HEK293 (cell line): ENCODE measurements around the gene ARHGAP32.

Experiments used
- SETDB1 ChIP-seq: IDR thresholded peaks from one replicate; pipeline ENCODE4 v1.6.1; 2017; ENCODE audit warnings: mild to moderate bottlenecking, low read length, moderate library complexity, mixed read lengths; ENCODE audit not compliant: insufficient read length
- ZNF121 ChIP-seq: fragments of 450-650 bp; formaldehyde crosslinking; IDR thresholded peaks from 2 replicates; pipeline ENCODE4 v1.5.1; 2016; ENCODE audit warnings: missing biosample characterization, missing genetic modification characterization
- ZNF221 ChIP-seq: fragments of 450-650 bp; formaldehyde crosslinking; IDR thresholded peaks from 2 replicates; pipeline ENCODE4 v1.5.1; 2017; ENCODE audit warnings: missing biosample characterization, missing genetic modification characterization, borderline replicate concordance
- ZSCAN30 ChIP-seq: fragments of 450-650 bp; IDR thresholded peaks from 2 replicates; pipeline ENCODE4 v1.5.1; 2018; ENCODE audit warnings: missing biosample characterization, mild to moderate bottlenecking, missing genetic modification characterization, moderate library complexity
- TF ChIP-seq, protein P1 (sequence below): fragments of 450-650 bp; formaldehyde crosslinking; IDR thresholded peaks from 2 replicates; pipeline ENCODE4 v1.5.1; 2016; ENCODE audit warnings: missing biosample characterization, missing genetic modification characterization
- TF ChIP-seq, protein P2 (sequence below): fragments of 450-650 bp; formaldehyde crosslinking; conservative IDR thresholded peaks from 2 replicates; pipeline ENCODE4 v1.5.1; 2016; ENCODE audit warnings: low read depth, missing biosample characterization, missing genetic modification characterization

DNA sequence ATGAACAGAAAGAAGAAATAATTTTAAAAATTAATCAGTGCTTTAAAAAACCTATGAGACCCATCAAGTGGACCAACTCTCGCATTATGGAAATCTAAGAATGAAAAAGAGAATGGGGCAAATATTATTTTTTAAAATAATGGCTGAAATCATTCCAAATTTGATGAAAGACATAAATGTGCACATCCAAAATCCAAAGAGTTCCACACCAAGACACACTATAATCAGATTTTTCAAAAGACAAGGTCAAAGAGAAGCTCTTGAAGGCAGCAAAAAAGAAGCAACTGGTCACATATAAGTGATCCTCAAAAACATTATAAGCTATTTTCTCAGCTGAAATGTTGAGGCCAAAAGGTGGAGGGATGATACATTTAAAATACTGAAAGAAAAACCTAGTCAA is 85.3 kb downstream of the ARHGAP32 start:
- TF ChIP-seq ZNF221 = no peak
- TF ChIP-seq, protein P1, sequence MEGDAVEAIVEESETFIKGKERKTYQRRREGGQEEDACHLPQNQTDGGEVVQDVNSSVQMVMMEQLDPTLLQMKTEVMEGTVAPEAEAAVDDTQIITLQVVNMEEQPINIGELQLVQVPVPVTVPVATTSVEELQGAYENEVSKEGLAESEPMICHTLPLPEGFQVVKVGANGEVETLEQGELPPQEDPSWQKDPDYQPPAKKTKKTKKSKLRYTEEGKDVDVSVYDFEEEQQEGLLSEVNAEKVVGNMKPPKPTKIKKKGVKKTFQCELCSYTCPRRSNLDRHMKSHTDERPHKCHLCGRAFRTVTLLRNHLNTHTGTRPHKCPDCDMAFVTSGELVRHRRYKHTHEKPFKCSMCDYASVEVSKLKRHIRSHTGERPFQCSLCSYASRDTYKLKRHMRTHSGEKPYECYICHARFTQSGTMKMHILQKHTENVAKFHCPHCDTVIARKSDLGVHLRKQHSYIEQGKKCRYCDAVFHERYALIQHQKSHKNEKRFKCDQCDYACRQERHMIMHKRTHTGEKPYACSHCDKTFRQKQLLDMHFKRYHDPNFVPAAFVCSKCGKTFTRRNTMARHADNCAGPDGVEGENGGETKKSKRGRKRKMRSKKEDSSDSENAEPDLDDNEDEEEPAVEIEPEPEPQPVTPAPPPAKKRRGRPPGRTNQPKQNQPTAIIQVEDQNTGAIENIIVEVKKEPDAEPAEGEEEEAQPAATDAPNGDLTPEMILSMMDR (tag by site-specific recombination) = no peak
- TF ChIP-seq, protein P2, sequence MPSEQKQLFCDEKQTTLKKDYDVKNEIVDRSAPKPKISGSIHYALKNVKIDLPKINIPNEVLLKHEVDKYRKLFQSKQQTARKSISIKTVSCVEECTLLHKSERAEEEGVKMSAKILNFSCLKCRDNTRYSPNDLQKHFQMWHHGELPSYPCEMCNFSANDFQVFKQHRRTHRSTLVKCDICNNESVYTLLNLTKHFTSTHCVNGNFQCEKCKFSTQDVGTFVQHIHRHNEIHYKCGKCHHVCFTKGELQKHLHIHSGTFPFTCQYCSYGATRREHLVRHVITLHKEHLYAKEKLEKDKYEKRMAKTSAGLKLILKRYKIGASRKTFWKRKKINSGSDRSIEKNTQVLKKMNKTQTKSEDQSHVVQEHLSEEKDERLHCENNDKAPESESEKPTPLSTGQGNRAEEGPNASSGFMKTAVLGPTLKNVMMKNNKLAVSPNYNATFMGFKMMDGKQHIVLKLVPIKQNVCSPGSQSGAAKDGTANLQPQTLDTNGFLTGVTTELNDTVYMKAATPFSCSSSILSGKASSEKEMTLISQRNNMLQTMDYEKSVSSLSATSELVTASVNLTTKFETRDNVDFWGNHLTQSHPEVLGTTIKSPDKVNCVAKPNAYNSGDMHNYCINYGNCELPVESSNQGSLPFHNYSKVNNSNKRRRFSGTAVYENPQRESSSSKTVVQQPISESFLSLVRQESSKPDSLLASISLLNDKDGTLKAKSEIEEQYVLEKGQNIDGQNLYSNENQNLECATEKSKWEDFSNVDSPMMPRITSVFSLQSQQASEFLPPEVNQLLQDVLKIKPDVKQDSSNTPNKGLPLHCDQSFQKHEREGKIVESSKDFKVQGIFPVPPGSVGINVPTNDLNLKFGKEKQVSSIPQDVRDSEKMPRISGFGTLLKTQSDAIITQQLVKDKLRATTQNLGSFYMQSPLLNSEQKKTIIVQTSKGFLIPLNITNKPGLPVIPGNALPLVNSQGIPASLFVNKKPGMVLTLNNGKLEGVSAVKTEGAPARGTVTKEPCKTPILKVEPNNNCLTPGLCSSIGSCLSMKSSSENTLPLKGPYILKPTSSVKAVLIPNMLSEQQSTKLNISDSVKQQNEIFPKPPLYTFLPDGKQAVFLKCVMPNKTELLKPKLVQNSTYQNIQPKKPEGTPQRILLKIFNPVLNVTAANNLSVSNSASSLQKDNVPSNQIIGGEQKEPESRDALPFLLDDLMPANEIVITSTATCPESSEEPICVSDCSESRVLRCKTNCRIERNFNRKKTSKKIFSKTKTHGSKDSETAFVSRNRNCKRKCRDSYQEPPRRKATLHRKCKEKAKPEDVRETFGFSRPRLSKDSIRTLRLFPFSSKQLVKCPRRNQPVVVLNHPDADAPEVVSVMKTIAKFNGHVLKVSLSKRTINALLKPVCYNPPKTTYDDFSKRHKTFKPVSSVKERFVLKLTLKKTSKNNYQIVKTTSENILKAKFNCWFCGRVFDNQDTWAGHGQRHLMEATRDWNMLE (tag by site-specific recombination) = no peak
- no peak for TF ChIP-seq SETDB1
- TF ChIP-seq ZNF121 (tag by site-specific recombination) = no peak
- no peak for TF ChIP-seq ZSCAN30
